K562 (cell line): ENCODE data around the gene ADGRB2. TPM values are rescaled to one million over a fixed set of nuclear protein-coding genes. Genes with fewer than 3 reads are reported as not detected.
A peak's percentile ranks its signal among the peaks of the same experiment; 100 is the strongest.

Source experiments
- EGR1 ChIP-seq: fragments of 450-650 bp; conservative IDR thresholded peaks from 2 replicates; pipeline ENCODE4 v1.6.1; 2017; ENCODE audit warnings: mild to moderate bottlenecking
- ELF1 ChIP-seq: fragments of 200-800 bp; sonication (Bioruptor generic); IDR thresholded peaks from 2 replicates; pipeline ENCODE4 v1.6.1; 2016; ENCODE audit warnings: missing genetic modification characterization, missing compliant biosample characterization
- GTF2F1 ChIP-seq: IDR thresholded peaks from 2 replicates; pipeline ENCODE4 v1.6.1; 2011; ENCODE audit warnings: low read depth, low read length, improper control_type of control experiment
- HLTF ChIP-seq: fragments of 450-650 bp; IDR thresholded peaks from 2 replicates; pipeline ENCODE4 v1.6.1; 2016
- HMGN3 ChIP-seq: IDR thresholded peaks from 2 replicates; pipeline ENCODE4 v1.6.1; 2011; ENCODE audit warnings: borderline replicate concordance, low read depth, mild to moderate bottlenecking, mixed read lengths, low read length; ENCODE audit not compliant: insufficient read length; ENCODE audit errors: extremely low read depth
- HNRNPH1 ChIP-seq: fragments of 200-400 bp; formaldehyde crosslinking; optimal IDR thresholded peaks from 2 replicates; pipeline ENCODE3; 2017; ENCODE audit warnings: low read depth, mild to moderate bottlenecking, low read length, moderate library complexity
- MAFG ChIP-seq: fragments of 450-650 bp; conservative IDR thresholded peaks from 2 replicates; pipeline ENCODE4 v1.6.1; 2016; ENCODE audit warnings: missing genetic modification characterization, missing compliant biosample characterization
- MCM3 ChIP-seq: fragments of 450-650 bp; IDR thresholded peaks from 2 replicates; pipeline ENCODE4 v1.6.1; 2016
- MECOM ChIP-seq: fragments of 250-450 bp; sonication (Bioruptor Pico); IDR thresholded peaks from 2 replicates; pipeline ENCODE4 v1.8.0; 2022; ENCODE audit warnings: inconsistent platforms
- PHF8 ChIP-seq: fragments of 200-600 bp; sonication (generic); IDR thresholded peaks from 2 replicates; pipeline ENCODE4 v1.6.1; 2012; ENCODE audit warnings: mixed run types, mild to moderate bottlenecking, inconsistent platforms, low read length, moderate library complexity, borderline replicate concordance
- POU5F1 ChIP-seq: fragments of 150-350 bp; IDR thresholded peaks from 2 replicates; pipeline ENCODE4 v1.6.1; 2014; ENCODE audit warnings: borderline replicate concordance, low read length, low read depth, mild to moderate bottlenecking; ENCODE audit not compliant: partially characterized antibody
- PRMT5 ChIP-seq: sonication (generic); formaldehyde crosslinking; IDR thresholded peaks from 2 replicates; pipeline ENCODE4 v1.5.0; 2020; ENCODE audit warnings: missing genetic modification reagents
- RHOXF2B ChIP-seq: fragments of 250-450 bp; sonication (Bioruptor Pico); conservative IDR thresholded peaks from 2 replicates; pipeline ENCODE4 v1.5.1; 2021
- SREBF2 ChIP-seq: sonication (generic); formaldehyde crosslinking; IDR thresholded peaks from 2 replicates; pipeline ENCODE4 v1.4.0; 2020; ENCODE audit warnings: mild to moderate bottlenecking, missing genetic modification reagents
- TCFL5 ChIP-seq: fragments of 250-450 bp; sonication (Bioruptor Pico); conservative IDR thresholded peaks from 2 replicates; pipeline ENCODE4 v1.6.1; 2021; ENCODE audit warnings: mild to moderate bottlenecking, moderate library complexity, matching md5 sums
- XRCC3 ChIP-seq: fragments of 450-650 bp; IDR thresholded peaks from 2 replicates; pipeline ENCODE4 v1.6.1; 2017; ENCODE audit warnings: mild to moderate bottlenecking, moderate library complexity
- ZFP1 ChIP-seq: fragments of 450-650 bp; formaldehyde crosslinking; IDR thresholded peaks from 2 replicates; pipeline ENCODE4 v1.4.0; 2020; ENCODE audit warnings: mild to moderate bottlenecking, mixed read lengths
- ZNF134 ChIP-seq: fragments of 250-450 bp; sonication (Bioruptor Pico); conservative IDR thresholded peaks from 2 replicates; pipeline ENCODE4 v1.4.0; 2020
- ZNF311 ChIP-seq: fragments of 250-450 bp; sonication (Bioruptor Pico); IDR thresholded peaks from 2 replicates; pipeline ENCODE4 v1.4.0; 2020; ENCODE audit warnings: mild to moderate bottlenecking, moderate library complexity
- ZNF436 ChIP-seq: fragments of 250-450, 450-650 bp; sonication (Bioruptor Pico); formaldehyde crosslinking; IDR thresholded peaks from 2 replicates; pipeline ENCODE4 v1.7.0; 2020; ENCODE audit warnings: mild to moderate bottlenecking
- ZNF584 ChIP-seq: fragments of 200-800 bp; sonication (Bioruptor generic); IDR thresholded peaks from 2 replicates; pipeline ENCODE4 v1.6.1; 2016; ENCODE audit warnings: low read depth, mild to moderate bottlenecking, missing genetic modification characterization, missing compliant biosample characterization
- polyA plus RNA-seq, 8 experiments: library from polyadenylated mRNA; depleted of rRNA in 4 of 8; stranded (reverse) in 5 of 8; unstranded in 3 of 8; fragments of >200 nt; fragmentation: Nextera tagmentation in 2 of 8; fragmentation: Illumina TruSeq in 1 of 8; extraction: Ambion mirVana in 2 of 8; extraction: Trizol in 1 of 8; gene quantifications; 2 replicates each; pipeline versions ENCODE4 v1.2.1 to v1.2.3, GENCODE V29; 2011 to 2014; ENCODE audit warnings: inconsistent platforms in 1 of 8, missing spikeins in 1 of 8
- total RNA-seq, 7 experiments: library from RNA; depleted of rRNA in 6 of 7; stranded (reverse); fragments of >200 nt in 6 of 7; fragmentation: Illumina TruSeq in 2 of 7; extraction: Trizol in 2 of 7; gene quantifications; 2 replicates each; pipeline versions ENCODE4 v1.2.1 to v1.2.3, GENCODE V29; 2011 to 2021; ENCODE audit warnings: low replicate concordance in 1 of 7
- TF ChIP-seq, protein P1 (sequence below): sonication (generic); formaldehyde crosslinking; IDR thresholded peaks from 2 replicates; pipeline ENCODE4 v1.8.0; 2022; ENCODE audit warnings: missing genetic modification reagents, mild to moderate bottlenecking, borderline replicate concordance
- TF ChIP-seq, protein P2 (sequence below): IDR thresholded peaks from 2 replicates; pipeline ENCODE4 v1.6.1; 2011; ENCODE audit not compliant: insufficient read length; ENCODE audit errors: extremely low read depth
- TF ChIP-seq, protein P3 (sequence below): IDR thresholded peaks from 2 replicates; pipeline ENCODE4 v1.6.1; 2016; ENCODE audit warnings: missing genetic modification characterization, missing compliant biosample characterization

Gene ADGRB2
- total and polyA plus RNA-seq, 9 of the 15 experiments (the other 6 are each of a cell fraction or from before 2014, with no cell fraction given): 0.04 to 0.23 (median 0.20) TPM; not detected in 2

DNA sequence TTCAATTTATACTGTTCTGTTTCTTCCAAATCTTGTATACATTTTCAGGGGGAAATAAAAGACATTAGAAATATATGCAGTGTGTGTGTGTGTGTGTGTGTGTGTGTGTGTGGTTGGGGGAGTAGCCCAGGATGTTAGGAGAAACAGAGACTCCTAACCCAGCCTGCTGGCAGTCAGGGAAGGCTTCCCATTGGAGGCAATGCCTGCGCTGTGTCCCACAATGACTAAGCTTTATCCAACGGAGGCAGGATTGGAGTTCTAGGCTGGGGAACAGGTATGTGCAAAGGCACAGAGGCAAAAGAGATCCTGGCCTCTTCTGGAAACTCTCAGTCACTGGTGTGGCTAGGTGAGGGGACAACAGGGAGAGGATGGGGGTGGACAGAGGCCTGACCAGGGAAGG lies 16.5 kb upstream of the ADGRB2 start (continued):
- TF ChIP-seq, protein P1, sequence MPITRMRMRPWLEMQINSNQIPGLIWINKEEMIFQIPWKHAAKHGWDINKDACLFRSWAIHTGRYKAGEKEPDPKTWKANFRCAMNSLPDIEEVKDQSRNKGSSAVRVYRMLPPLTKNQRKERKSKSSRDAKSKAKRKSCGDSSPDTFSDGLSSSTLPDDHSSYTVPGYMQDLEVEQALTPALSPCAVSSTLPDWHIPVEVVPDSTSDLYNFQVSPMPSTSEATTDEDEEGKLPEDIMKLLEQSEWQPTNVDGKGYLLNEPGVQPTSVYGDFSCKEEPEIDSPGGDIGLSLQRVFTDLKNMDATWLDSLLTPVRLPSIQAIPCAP: no peak
- no peak for TF ChIP-seq MECOM (CRISPR knock-in tag)
- no peak for TF ChIP-seq PRMT5
- TF ChIP-seq XRCC3: no peak
- TF ChIP-seq SREBF2 (CRISPR knock-in tag): no peak
- TF ChIP-seq, protein P2, sequence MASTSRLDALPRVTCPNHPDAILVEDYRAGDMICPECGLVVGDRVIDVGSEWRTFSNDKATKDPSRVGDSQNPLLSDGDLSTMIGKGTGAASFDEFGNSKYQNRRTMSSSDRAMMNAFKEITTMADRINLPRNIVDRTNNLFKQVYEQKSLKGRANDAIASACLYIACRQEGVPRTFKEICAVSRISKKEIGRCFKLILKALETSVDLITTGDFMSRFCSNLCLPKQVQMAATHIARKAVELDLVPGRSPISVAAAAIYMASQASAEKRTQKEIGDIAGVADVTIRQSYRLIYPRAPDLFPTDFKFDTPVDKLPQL: no peak
- TF ChIP-seq HLTF: peak; percentile 56; the same call in 1 of the 2 replicates
- TF ChIP-seq ZNF311: no peak
- TF ChIP-seq PHF8: no peak
- TF ChIP-seq ZNF134 (CRISPR knock-in tag): no peak
- TF ChIP-seq MCM3: no peak
- peak; percentile 21; the same call in 1 of the 2 replicates for TF ChIP-seq EGR1
- TF ChIP-seq ELF1: no peak
- TF ChIP-seq POU5F1: no peak
- peak; percentile 79 for TF ChIP-seq MAFG (tag)
- TF ChIP-seq ZNF436 (CRISPR knock-in tag): peak; percentile 91
- TF ChIP-seq, protein P3, sequence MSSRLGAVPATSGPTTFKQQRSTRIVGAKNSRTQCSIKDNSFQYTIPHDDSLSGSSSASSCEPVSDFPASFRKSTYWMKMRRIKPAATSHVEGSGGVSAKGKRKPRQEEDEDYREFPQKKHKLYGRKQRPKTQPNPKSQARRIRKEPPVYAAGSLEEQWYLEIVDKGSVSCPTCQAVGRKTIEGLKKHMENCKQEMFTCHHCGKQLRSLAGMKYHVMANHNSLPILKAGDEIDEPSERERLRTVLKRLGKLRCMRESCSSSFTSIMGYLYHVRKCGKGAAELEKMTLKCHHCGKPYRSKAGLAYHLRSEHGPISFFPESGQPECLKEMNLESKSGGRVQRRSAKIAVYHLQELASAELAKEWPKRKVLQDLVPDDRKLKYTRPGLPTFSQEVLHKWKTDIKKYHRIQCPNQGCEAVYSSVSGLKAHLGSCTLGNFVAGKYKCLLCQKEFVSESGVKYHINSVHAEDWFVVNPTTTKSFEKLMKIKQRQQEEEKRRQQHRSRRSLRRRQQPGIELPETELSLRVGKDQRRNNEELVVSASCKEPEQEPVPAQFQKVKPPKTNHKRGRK (tag): no peak
- TF ChIP-seq RHOXF2B (CRISPR knock-in tag): no peak
- TF ChIP-seq TCFL5: no peak
- no peak for TF ChIP-seq HNRNPH1
- TF ChIP-seq GTF2F1: no peak
- no peak for TF ChIP-seq ZNF584 (CRISPR knock-in tag)
- no peak for TF ChIP-seq HMGN3
- no peak for TF ChIP-seq ZFP1 (CRISPR knock-in tag)
